GM23338 (cell line): ENCODE measurements around the gene CALML5. TPM values are rescaled to one million over a fixed set of nuclear protein-coding genes. Genes with fewer than 3 reads are reported as not detected.
A peak's percentile ranks its signal among the peaks of the same experiment; 100 is the strongest.

Experiments
- ATAC-seq: fragments of 200-7000 bp; cut with Tn5 transposase; 3 replicates; pipeline ENCODE4 v1.9.1; 2020
- DNase-seq: peaks from one replicate; pipeline ENCODE4 v3.0.0-alpha.2; 2015; ENCODE audit warnings: low spot score
- H2AFZ ChIP-seq: fragments of 200-600 bp; sonication (generic); 2 replicates; pipeline ENCODE4 v1.8.0; 2016; ENCODE audit warnings: antibody characterized with exemption, mild to moderate bottlenecking, moderate library complexity
- H3F3A ChIP-seq: fragments of 200-600 bp; sonication (generic); replicated peaks from 2 replicates; pipeline ENCODE4 v1.8.0; 2017; ENCODE audit warnings: antibody characterized with exemption, mixed run types, low read depth
- H3K27ac ChIP-seq: fragments of 200-600 bp; sonication (generic); 2 replicates; pipeline ENCODE4 v1.6.1; 2016; ENCODE audit warnings: low read depth
- H3K27me3 ChIP-seq: fragments of 200-600 bp; sonication (generic); 2 replicates; pipeline ENCODE4 v1.8.0; 2016; ENCODE audit warnings: mild to moderate bottlenecking, mixed run types, moderate library complexity; ENCODE audit not compliant: insufficient read depth
- H3K36me3 ChIP-seq: fragments of 200-600 bp; sonication (generic); 2 replicates; pipeline ENCODE4 v1.8.0; 2016; ENCODE audit warnings: mild to moderate bottlenecking; ENCODE audit not compliant: insufficient read depth
- H3K4me1 ChIP-seq: fragments of 200-600 bp; sonication (generic); 2 replicates; pipeline ENCODE4 v1.8.0; 2016; ENCODE audit warnings: mild to moderate bottlenecking, moderate library complexity; ENCODE audit not compliant: insufficient read depth
- H3K4me2 ChIP-seq: fragments of 200-600 bp; sonication (generic); 2 replicates; pipeline ENCODE4 v1.7.1; 2017; ENCODE audit warnings: mixed run types
- H3K4me3 ChIP-seq: fragments of 200-600 bp; sonication (generic); 2 replicates; pipeline ENCODE4 v1.6.1; 2016; ENCODE audit warnings: mixed run types
- H3K79me2 ChIP-seq: fragments of 200-600 bp; sonication (generic); replicated peaks from 2 replicates; pipeline ENCODE4 v1.8.0; 2017; ENCODE audit warnings: mild to moderate bottlenecking; ENCODE audit not compliant: insufficient read depth
- H3K9me2 ChIP-seq: fragments of 200-600 bp; sonication (generic); 2 replicates; pipeline ENCODE4 v1.8.0; 2017; ENCODE audit not compliant: insufficient read depth
- H4K20me1 ChIP-seq: fragments of 200-600 bp; sonication (generic); replicated peaks from 2 replicates; pipeline ENCODE4 v1.8.0; 2017; ENCODE audit warnings: mild to moderate bottlenecking; ENCODE audit not compliant: insufficient read depth
- H3K27ac Mint-ChIP-seq: 2 replicates; pipeline ENCODE4 v1.8.0; 2020; ENCODE audit warnings: inconsistent platforms, mild to moderate bottlenecking, moderate library complexity, mixed read lengths
- H3K27me3 Mint-ChIP-seq: 3 replicates; pipeline ENCODE4 v1.8.0; 2022; ENCODE audit warnings: low read depth, mild to moderate bottlenecking, moderate library complexity, mixed read lengths, inconsistent platforms; ENCODE audit not compliant: insufficient read depth, poor library complexity
- H3K36me3 Mint-ChIP-seq: 3 replicates; pipeline ENCODE4 v1.8.0; 2021; ENCODE audit warnings: low read depth, mild to moderate bottlenecking, inconsistent platforms, moderate library complexity, mixed read lengths
- H3K4me1 Mint-ChIP-seq: 3 replicates; pipeline ENCODE4 v1.8.0; 2020; ENCODE audit warnings: mild to moderate bottlenecking, inconsistent platforms, mixed read lengths
- H3K4me3 Mint-ChIP-seq: 3 replicates; pipeline ENCODE4 v1.8.0; 2021; ENCODE audit warnings: moderate library complexity, mild to moderate bottlenecking, inconsistent platforms, mixed read lengths
- H3K9me3 Mint-ChIP-seq: 3 replicates; pipeline ENCODE4 v1.8.0; 2020; ENCODE audit warnings: moderate library complexity, mild to moderate bottlenecking, inconsistent platforms, mixed read lengths
- CREB1 ChIP-seq: fragments of 250-450 bp; sonication (Bioruptor Pico); IDR thresholded peaks from 2 replicates; pipeline ENCODE4 v1.5.0; 2020; ENCODE audit warnings: low read depth, mild to moderate bottlenecking, moderate library complexity
- CTCF ChIP-seq, 2 experiments: fragments of 200-600 bp in 1 of 2; sonication (generic) in 1 of 2; conservative IDR thresholded peaks; 2 replicates each; pipeline versions ENCODE4 v1.5.1 to v1.6.1; 2016 to 2017; ENCODE audit warnings: antibody characterized with exemption in 2 of 2, low read depth in 2 of 2, mild to moderate bottlenecking in 2 of 2, moderate library complexity in 1 of 2
- EZH2 ChIP-seq: fragments of 200-600 bp; sonication (generic); IDR thresholded peaks from one replicate; pipeline ENCODE4 v1.8.0; 2017; ENCODE audit warnings: antibody characterized with exemption, mild to moderate bottlenecking, low read depth; ENCODE audit not compliant: unreplicated experiment
- EZH2phosphoT487 ChIP-seq: fragments of 200-600 bp; sonication (generic); IDR thresholded peaks from one replicate; pipeline ENCODE4 v1.8.1; 2018; ENCODE audit warnings: antibody characterized with exemption; ENCODE audit not compliant: unreplicated experiment
- JUNB ChIP-seq: IDR thresholded peaks from one replicate; pipeline ENCODE4 v1.6.1; 2016; ENCODE audit warnings: antibody characterized with exemption; ENCODE audit not compliant: unreplicated experiment
- NANOG ChIP-seq: IDR thresholded peaks from 2 replicates; pipeline ENCODE4 v1.6.1; 2016; ENCODE audit warnings: antibody characterized with exemption, borderline replicate concordance
- POLR2AphosphoS5 ChIP-seq: IDR thresholded peaks from 2 replicates; pipeline ENCODE4 v1.6.1; 2016; ENCODE audit warnings: antibody characterized with exemption, low read depth
- STAT1 ChIP-seq: IDR thresholded peaks from one replicate; pipeline ENCODE4 v1.6.1; 2016; ENCODE audit warnings: antibody characterized with exemption; ENCODE audit not compliant: unreplicated experiment
- ZNF114 ChIP-seq: fragments of 250-450 bp; sonication (Bioruptor Pico); IDR thresholded peaks from 2 replicates; pipeline ENCODE4 v1.5.0; 2020; ENCODE audit warnings: mild to moderate bottlenecking, moderate library complexity
- ZNF331 ChIP-seq: fragments of 250-450 bp; sonication (Bioruptor Pico); IDR thresholded peaks from 2 replicates; pipeline ENCODE4 v1.5.0; 2020; ENCODE audit warnings: low read depth, mild to moderate bottlenecking, moderate library complexity
- polyA plus RNA-seq: library from polyadenylated mRNA; unstranded; fragments of >200 nt; fragmentation: Nextera tagmentation; extraction: Ambion mirVana; gene quantifications from 2 replicates; pipeline ENCODE4 v1.2.1, GENCODE V29; 2016
- total RNA-seq: library from RNA; depleted of rRNA; stranded (reverse); fragments of >200 nt; shearing (Covaris generic); gene quantifications from 2 replicates; pipeline ENCODE4 v1.2.3, GENCODE V29; 2014
- TF ChIP-seq, protein P1 (sequence below): IDR thresholded peaks from one replicate; pipeline ENCODE4 v1.6.1; 2018; ENCODE audit warnings: antibody characterized with exemption; ENCODE audit not compliant: unreplicated experiment
- TF ChIP-seq, protein P2 (sequence below): fragments of 250-450 bp; sonication (Bioruptor Pico); IDR thresholded peaks from 2 replicates; pipeline ENCODE4 v1.5.0; 2020; ENCODE audit warnings: mild to moderate bottlenecking, moderate library complexity
- TF ChIP-seq, protein P3 (sequence below): IDR thresholded peaks from 2 replicates; pipeline ENCODE4 v1.6.1; 2016; ENCODE audit warnings: antibody characterized with exemption

CALML5 gene
- total and polyA plus RNA-seq, 2 experiments from 2014 or later: 0.40 TPM; not detected in 1

DNA sequence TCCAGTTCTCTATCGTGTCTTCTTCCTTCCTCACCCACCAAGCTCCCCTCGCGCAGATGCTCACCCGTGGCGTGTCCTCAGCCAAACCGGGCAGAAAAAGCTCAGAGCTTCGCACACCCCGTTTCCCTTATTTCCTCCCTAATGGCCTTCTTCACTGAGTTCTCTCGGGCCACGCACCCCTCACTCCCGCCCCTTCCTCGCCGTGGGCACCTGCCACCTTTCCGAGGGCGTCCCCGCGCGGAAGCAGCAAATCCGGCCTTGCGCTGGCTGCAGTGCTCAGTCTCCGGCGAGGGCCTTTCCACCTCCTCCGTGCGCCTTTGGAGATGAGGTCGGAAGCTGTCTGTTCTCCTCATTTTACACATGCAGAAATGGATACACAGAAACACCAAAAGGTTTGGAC lies 13.0 kb upstream of the CALML5 start:
- no peaks in the 10 kb centered on the region for H3K9me3 Mint-ChIP-seq
- Histone ChIP-seq H3K4me2 (no peak overlapping the region), H3K79me2 (no peaks in the 10 kb centered on the region), H3F3A (no peaks in the 10 kb centered on the region), H3K27me3 (no peaks in the 10 kb centered on the region), H3K4me3 (no peak overlapping the region), H3K27ac (no peak overlapping the region), H3K36me3 (no peaks in the 10 kb centered on the region), H2AFZ (peak overlapping the region; percentile 74; the same call in 1 of the 2 replicates), H3K9me2 (peaks cover 8% of the 10 kb centered on the region; the same call in 1 of the 2 replicates), H3K4me1 (peaks cover 6% of the 10 kb centered on the region; the same call in 1 of the 2 replicates), H4K20me1 (no peaks in the 10 kb centered on the region)
- TF ChIP-seq ZNF331 (CRISPR knock-in tag) (no peak), CTCF (conservative IDR thresholded peaks at IDR 0.05; ENCODE audit: low read depth in 2 of 2) (no peak), JUNB (no peak), STAT1 (no peak), ZNF114 (no peak), NANOG (no peak), EZH2 (no peak), EZH2phosphoT487 (no peak), CREB1 (CRISPR knock-in tag) (no peak), POLR2AphosphoS5 (no peak)
- TF ChIP-seq, protein P1, sequence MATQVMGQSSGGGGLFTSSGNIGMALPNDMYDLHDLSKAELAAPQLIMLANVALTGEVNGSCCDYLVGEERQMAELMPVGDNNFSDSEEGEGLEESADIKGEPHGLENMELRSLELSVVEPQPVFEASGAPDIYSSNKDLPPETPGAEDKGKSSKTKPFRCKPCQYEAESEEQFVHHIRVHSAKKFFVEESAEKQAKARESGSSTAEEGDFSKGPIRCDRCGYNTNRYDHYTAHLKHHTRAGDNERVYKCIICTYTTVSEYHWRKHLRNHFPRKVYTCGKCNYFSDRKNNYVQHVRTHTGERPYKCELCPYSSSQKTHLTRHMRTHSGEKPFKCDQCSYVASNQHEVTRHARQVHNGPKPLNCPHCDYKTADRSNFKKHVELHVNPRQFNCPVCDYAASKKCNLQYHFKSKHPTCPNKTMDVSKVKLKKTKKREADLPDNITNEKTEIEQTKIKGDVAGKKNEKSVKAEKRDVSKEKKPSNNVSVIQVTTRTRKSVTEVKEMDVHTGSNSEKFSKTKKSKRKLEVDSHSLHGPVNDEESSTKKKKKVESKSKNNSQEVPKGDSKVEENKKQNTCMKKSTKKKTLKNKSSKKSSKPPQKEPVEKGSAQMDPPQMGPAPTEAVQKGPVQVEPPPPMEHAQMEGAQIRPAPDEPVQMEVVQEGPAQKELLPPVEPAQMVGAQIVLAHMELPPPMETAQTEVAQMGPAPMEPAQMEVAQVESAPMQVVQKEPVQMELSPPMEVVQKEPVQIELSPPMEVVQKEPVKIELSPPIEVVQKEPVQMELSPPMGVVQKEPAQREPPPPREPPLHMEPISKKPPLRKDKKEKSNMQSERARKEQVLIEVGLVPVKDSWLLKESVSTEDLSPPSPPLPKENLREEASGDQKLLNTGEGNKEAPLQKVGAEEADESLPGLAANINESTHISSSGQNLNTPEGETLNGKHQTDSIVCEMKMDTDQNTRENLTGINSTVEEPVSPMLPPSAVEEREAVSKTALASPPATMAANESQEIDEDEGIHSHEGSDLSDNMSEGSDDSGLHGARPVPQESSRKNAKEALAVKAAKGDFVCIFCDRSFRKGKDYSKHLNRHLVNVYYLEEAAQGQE: no peak
- TF ChIP-seq, protein P2, sequence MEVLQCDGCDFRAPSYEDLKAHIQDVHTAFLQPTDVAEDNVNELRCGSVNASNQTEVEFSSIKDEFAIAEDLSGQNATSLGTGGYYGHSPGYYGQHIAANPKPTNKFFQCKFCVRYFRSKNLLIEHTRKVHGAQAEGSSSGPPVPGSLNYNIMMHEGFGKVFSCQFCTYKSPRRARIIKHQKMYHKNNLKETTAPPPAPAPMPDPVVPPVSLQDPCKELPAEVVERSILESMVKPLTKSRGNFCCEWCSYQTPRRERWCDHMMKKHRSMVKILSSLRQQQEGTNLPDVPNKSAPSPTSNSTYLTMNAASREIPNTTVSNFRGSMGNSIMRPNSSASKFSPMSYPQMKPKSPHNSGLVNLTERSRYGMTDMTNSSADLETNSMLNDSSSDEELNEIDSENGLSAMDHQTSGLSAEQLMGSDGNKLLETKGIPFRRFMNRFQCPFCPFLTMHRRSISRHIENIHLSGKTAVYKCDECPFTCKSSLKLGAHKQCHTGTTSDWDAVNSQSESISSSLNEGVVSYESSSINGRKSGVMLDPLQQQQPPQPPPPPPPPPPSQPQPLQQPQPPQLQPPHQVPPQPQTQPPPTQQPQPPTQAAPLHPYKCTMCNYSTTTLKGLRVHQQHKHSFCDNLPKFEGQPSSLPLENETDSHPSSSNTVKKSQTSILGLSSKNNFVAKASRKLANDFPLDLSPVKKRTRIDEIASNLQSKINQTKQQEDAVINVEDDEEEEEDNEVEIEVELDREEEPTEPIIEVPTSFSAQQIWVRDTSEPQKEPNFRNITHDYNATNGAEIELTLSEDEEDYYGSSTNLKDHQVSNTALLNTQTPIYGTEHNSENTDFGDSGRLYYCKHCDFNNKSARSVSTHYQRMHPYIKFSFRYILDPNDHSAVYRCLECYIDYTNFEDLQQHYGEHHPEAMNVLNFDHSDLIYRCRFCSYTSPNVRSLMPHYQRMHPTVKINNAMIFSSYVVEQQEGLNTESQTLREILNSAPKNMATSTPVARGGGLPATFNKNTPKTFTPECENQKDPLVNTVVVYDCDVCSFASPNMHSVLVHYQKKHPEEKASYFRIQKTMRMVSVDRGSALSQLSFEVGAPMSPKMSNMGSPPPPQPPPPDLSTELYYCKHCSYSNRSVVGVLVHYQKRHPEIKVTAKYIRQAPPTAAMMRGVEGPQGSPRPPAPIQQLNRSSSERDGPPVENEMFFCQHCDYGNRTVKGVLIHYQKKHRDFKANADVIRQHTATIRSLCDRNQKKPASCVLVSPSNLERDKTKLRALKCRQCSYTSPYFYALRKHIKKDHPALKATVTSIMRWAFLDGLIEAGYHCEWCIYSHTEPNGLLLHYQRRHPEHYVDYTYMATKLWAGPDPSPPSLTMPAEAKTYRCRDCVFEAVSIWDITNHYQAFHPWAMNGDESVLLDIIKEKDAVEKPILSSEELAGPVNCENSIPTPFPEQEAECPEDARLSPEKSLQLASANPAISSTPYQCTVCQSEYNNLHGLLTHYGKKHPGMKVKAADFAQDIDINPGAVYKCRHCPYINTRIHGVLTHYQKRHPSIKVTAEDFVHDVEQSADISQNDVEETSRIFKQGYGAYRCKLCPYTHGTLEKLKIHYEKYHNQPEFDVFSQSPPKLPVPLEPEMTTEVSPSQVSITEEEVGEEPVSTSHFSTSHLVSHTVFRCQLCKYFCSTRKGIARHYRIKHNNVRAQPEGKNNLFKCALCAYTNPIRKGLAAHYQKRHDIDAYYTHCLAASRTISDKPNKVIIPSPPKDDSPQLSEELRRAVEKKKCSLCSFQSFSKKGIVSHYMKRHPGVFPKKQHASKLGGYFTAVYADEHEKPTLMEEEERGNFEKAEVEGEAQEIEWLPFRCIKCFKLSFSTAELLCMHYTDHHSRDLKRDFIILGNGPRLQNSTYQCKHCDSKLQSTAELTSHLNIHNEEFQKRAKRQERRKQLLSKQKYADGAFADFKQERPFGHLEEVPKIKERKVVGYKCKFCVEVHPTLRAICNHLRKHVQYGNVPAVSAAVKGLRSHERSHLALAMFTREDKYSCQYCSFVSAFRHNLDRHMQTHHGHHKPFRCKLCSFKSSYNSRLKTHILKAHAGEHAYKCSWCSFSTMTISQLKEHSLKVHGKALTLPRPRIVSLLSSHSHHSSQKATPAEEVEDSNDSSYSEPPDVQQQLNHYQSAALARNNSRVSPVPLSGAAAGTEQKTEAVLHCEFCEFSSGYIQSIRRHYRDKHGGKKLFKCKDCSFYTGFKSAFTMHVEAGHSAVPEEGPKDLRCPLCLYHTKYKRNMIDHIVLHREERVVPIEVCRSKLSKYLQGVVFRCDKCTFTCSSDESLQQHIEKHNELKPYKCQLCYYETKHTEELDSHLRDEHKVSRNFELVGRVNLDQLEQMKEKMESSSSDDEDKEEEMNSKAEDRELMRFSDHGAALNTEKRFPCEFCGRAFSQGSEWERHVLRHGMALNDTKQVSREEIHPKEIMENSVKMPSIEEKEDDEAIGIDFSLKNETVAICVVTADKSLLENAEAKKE (CRISPR knock-in tag): no peak
- TF ChIP-seq, protein P3, sequence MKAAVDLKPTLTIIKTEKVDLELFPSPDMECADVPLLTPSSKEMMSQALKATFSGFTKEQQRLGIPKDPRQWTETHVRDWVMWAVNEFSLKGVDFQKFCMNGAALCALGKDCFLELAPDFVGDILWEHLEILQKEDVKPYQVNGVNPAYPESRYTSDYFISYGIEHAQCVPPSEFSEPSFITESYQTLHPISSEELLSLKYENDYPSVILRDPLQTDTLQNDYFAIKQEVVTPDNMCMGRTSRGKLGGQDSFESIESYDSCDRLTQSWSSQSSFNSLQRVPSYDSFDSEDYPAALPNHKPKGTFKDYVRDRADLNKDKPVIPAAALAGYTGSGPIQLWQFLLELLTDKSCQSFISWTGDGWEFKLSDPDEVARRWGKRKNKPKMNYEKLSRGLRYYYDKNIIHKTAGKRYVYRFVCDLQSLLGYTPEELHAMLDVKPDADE: no peak
- H3K27me3 Mint-ChIP-seq: peaks cover 5% of the 10 kb centered on the region
- peaks cover 11% of the 10 kb centered on the region for H3K4me1 Mint-ChIP-seq
- ATAC-seq (no peak), DNase-seq (no peak)
- no peaks in the 10 kb centered on the region for H3K36me3 Mint-ChIP-seq
- no peak overlapping the region for H3K27ac Mint-ChIP-seq
- no peak overlapping the region; the same call in 2 of the 3 replicates for H3K4me3 Mint-ChIP-seq
